GM12891 (cell line): ENCODE measurements around the gene ITFG1.

ENCODE experiments used
- PAX5 ChIP-seq: IDR thresholded peaks from 2 replicates; pipeline ENCODE4 v1.6.1; 2011; ENCODE audit warnings: low read length, moderate library complexity, mild to moderate bottlenecking; ENCODE audit not compliant: insufficient read depth, severe bottlenecking
- POLR2A ChIP-seq: IDR thresholded peaks from 2 replicates; pipeline ENCODE4 v1.6.1; 2011; ENCODE audit warnings: low read depth, low read length, control low read depth
- POLR2AphosphoS5 ChIP-seq: IDR thresholded peaks from 2 replicates; pipeline ENCODE4 v1.6.1; 2011; ENCODE audit warnings: low read depth, low read length, control low read depth
- POU2F2 ChIP-seq: IDR thresholded peaks from 2 replicates; pipeline ENCODE4 v1.6.1; 2011; ENCODE audit warnings: low read depth, mild to moderate bottlenecking, control low read depth, low read length, moderate library complexity
- SPI1 ChIP-seq: IDR thresholded peaks from 2 replicates; pipeline ENCODE4 v1.6.1; 2011; ENCODE audit warnings: low read depth, low read length, control low read depth
- TAF1 ChIP-seq: IDR thresholded peaks from 2 replicates; pipeline ENCODE4 v1.6.1; 2011; ENCODE audit warnings: low read depth, low read length, control low read depth

- TF ChIP-seq POLR2A, result no peak
- no peak for TF ChIP-seq POLR2AphosphoS5
- TF ChIP-seq SPI1, result no peak
- no peak for TF ChIP-seq TAF1
- TF ChIP-seq PAX5, result no peak
- no peak for TF ChIP-seq POU2F2
Measured at GRCh38 chr16:47317465-47318240, 143.2 kb downstream of the ITFG1 start.
